ENCODE results near the gene FRS2.

FRS2 gene

GRCh38 chr12:69437073-69437472, 33.1 kb upstream of the FRS2 start:
- TF ChIP-seq EZH2 (optimal IDR thresholded peaks at IDR 0.05; ENCODE audit: low read depth, low read length) (no peak), EZH2phosphoT487 (IDR thresholded peaks at IDR 0.05; ENCODE audit: low read length) (no peak)
- TF ChIP-seq, protein P1, sequence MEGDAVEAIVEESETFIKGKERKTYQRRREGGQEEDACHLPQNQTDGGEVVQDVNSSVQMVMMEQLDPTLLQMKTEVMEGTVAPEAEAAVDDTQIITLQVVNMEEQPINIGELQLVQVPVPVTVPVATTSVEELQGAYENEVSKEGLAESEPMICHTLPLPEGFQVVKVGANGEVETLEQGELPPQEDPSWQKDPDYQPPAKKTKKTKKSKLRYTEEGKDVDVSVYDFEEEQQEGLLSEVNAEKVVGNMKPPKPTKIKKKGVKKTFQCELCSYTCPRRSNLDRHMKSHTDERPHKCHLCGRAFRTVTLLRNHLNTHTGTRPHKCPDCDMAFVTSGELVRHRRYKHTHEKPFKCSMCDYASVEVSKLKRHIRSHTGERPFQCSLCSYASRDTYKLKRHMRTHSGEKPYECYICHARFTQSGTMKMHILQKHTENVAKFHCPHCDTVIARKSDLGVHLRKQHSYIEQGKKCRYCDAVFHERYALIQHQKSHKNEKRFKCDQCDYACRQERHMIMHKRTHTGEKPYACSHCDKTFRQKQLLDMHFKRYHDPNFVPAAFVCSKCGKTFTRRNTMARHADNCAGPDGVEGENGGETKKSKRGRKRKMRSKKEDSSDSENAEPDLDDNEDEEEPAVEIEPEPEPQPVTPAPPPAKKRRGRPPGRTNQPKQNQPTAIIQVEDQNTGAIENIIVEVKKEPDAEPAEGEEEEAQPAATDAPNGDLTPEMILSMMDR (IDR thresholded peaks at IDR 0.05; ENCODE audit: low read length): no peak
- no peaks in the 10 kb centered on the region for H3K9me2 ChIP-seq (replicated peaks; ENCODE audit: insufficient read depth, low read length)
- H3K79me2 ChIP-seq (ENCODE audit: low read length): no peaks in the 10 kb centered on the region
- no peak overlapping the region for H3K4me3 ChIP-seq (ENCODE audit: low read length)
- no peaks in the 10 kb centered on the region for H3K9me3 ChIP-seq (replicated peaks; ENCODE audit: insufficient read depth, low read length)
- no peaks in the 10 kb centered on the region for H3K27me3 ChIP-seq (replicated peaks; ENCODE audit: insufficient read depth, low read length)
- no peak overlapping the region for H2AFZ ChIP-seq (ENCODE audit: low read length)
- H3K4me2 ChIP-seq (ENCODE audit: low read depth, low read length): no peak overlapping the region
- no peaks in the 10 kb centered on the region for H3K4me1 ChIP-seq (ENCODE audit: low read length)
- H3K27ac ChIP-seq (ENCODE audit: low read length): no peak overlapping the region
- H4K20me1 ChIP-seq (ENCODE audit: insufficient read depth, low read length): no peaks in the 10 kb centered on the region
- no peaks in the 10 kb centered on the region for H3F3A ChIP-seq (ENCODE audit: insufficient read depth, low read length)
- no peak for DNase-seq
- no peak overlapping the region for H3K9ac ChIP-seq (ENCODE audit: low read length)
- no peaks in the 10 kb centered on the region for H3K36me3 ChIP-seq (replicated peaks; ENCODE audit: insufficient read depth, low read length)

DNA sequence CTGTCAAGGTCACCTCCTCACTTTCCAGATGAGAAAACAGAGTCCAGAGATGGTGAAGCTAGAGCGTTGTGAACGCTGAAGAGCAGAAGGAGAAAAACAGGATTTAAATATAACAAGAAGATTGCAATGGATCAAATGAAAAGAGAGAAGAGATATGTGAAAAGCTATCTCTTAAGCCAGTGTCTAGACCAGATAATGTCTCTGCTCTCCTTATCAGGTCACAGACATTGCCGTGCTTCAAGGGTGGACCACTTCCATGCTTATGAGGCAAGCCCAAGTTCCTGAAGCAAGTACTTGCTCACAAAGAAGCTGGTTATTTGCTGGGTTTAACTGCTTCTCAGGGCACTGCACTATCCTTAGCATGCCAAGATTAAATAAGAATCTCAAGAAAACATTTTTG, 31.6 kb upstream of the FRS2 start:
- H3K27me3 ChIP-seq (replicated peaks; ENCODE audit: insufficient read depth, low read length): no peaks in the 10 kb centered on the region

GRCh38 chr12:69440016-69440415, 30.2 kb upstream of the FRS2 start:
- Histone ChIP-seq H3K79me2 (ENCODE audit: low read length) (no peaks in the 10 kb centered on the region), H2AFZ (ENCODE audit: low read length) (no peak overlapping the region), H3K27ac (ENCODE audit: low read length) (no peak overlapping the region), H3K36me3 (replicated peaks; ENCODE audit: insufficient read depth, low read length) (no peaks in the 10 kb centered on the region), H3K4me2 (ENCODE audit: low read depth, low read length) (no peak overlapping the region), H3K27me3 (replicated peaks; ENCODE audit: insufficient read depth, low read length) (no peaks in the 10 kb centered on the region), H4K20me1 (ENCODE audit: insufficient read depth, low read length) (no peaks in the 10 kb centered on the region), H3K4me3 (ENCODE audit: low read length) (no peak overlapping the region), H3K9ac (ENCODE audit: low read length) (no peak overlapping the region), H3F3A (ENCODE audit: insufficient read depth, low read length) (no peaks in the 10 kb centered on the region), H3K4me1 (ENCODE audit: low read length) (no peaks in the 10 kb centered on the region), H3K9me2 (replicated peaks; ENCODE audit: insufficient read depth, low read length) (no peaks in the 10 kb centered on the region), H3K9me3 (replicated peaks; ENCODE audit: insufficient read depth, low read length) (no peaks in the 10 kb centered on the region)
- DNase-seq: no peak
- TF ChIP-seq, protein P1 (IDR thresholded peaks at IDR 0.05; ENCODE audit: low read length): no peak
- TF ChIP-seq EZH2phosphoT487 (IDR thresholded peaks at IDR 0.05; ENCODE audit: low read length) (no peak), EZH2 (optimal IDR thresholded peaks at IDR 0.05; ENCODE audit: low read depth, low read length) (no peak)

More for the DNA sequence above, 31.6 kb upstream of the FRS2 start:
- H3K79me2 ChIP-seq (ENCODE audit: low read length): no peaks in the 10 kb centered on the region
- H3K9me3 ChIP-seq (replicated peaks; ENCODE audit: insufficient read depth, low read length): no peaks in the 10 kb centered on the region
- TF ChIP-seq, protein P1 (IDR thresholded peaks at IDR 0.05; ENCODE audit: low read length): no peak
- no peak for TF ChIP-seq EZH2phosphoT487 (IDR thresholded peaks at IDR 0.05; ENCODE audit: low read length)
- TF ChIP-seq EZH2 (optimal IDR thresholded peaks at IDR 0.05; ENCODE audit: low read depth, low read length): no peak
- H3K36me3 ChIP-seq (replicated peaks; ENCODE audit: insufficient read depth, low read length): no peaks in the 10 kb centered on the region
- no peak overlapping the region for H2AFZ ChIP-seq (ENCODE audit: low read length)
- H3K4me3 ChIP-seq (ENCODE audit: low read length): no peak overlapping the region
- no peak overlapping the region for H3K4me2 ChIP-seq (ENCODE audit: low read depth, low read length)
- no peaks in the 10 kb centered on the region for H3K4me1 ChIP-seq (ENCODE audit: low read length)
- H4K20me1 ChIP-seq (ENCODE audit: insufficient read depth, low read length): no peaks in the 10 kb centered on the region
- no peak overlapping the region for H3K27ac ChIP-seq (ENCODE audit: low read length)
- DNase-seq: no peak
- no peaks in the 10 kb centered on the region for H3F3A ChIP-seq (ENCODE audit: insufficient read depth, low read length)
- no peak overlapping the region for H3K9ac ChIP-seq (ENCODE audit: low read length)
- no peaks in the 10 kb centered on the region for H3K9me2 ChIP-seq (replicated peaks; ENCODE audit: insufficient read depth, low read length)

Measured in MM.1S (cell line).